Endometrial microvascular endothelial cells (primary cell): ENCODE results near the gene ANKRD27. TPM values are rescaled to one million over a fixed set of nuclear protein-coding genes. Genes with fewer than 3 reads are reported as not detected.
"Not testable (repeated sequence)": the region's sequence is repeated elsewhere in the genome, so short reads cannot be mapped to it uniquely, and the experiment has no call there.

Experiments used
- in situ Hi-C: cut with HindIII; loops from 2 replicates; pipeline ENCODE4 v1.10.0; 2017; ENCODE audit warnings: low sequenced_read_pairs, low pct_unique_long_range_greater_than_20kb; ENCODE audit errors: inconsistent ontology term
- total RNA-seq: library from RNA; depleted of rRNA; stranded (reverse); fragments of >200 nt; gene quantifications from one replicate; pipeline ENCODE4 v1.2.3, GENCODE V29; 2015; ENCODE audit errors: inconsistent ontology term

Gene ANKRD27
- total RNA-seq, 1 donor from 2014 or later, result 34.8 TPM

DNA sequence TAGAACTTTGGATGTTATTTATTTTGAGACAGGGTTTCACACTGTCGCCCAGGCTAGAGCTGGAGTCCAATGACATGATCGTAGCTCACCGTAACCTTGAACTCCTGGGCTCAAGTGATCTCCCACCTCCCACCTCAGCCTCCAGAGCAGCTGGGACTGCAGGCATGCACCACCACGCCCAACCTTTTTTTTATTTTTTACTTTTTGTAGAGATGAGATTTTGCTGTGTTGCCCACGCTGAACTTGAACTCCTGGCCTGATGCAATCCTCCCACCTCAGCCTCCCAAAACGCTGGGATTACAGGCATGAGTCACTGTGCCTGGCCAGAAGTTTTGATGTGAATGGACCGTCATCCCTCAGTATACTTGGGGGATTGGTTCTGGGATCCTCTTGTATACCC lies 13.7 kb downstream of the ANKRD27 start:
- in situ Hi-C loops, result no loop called here

DNA sequence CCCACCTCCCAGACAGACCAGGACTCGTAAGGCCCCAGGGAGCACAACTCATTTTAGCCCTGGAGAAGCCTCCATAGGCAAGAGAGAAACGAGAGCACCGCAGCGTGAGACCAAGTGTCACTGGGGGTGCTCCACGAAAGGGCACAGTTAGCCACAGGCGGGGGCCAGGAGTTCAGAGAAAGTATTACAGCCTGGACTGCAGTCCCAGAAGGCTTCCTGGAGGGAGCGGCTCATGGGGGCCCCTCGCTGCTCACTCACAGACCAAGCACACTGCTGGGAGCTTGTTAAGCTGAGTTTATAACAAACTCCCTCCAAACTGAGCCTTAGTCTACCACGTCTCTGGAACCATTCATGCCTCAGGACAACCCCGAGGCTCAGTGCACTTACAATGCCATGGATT lies 16.5 kb downstream of the ANKRD27 start:
- in situ Hi-C loops, result no loop called here

DNA sequence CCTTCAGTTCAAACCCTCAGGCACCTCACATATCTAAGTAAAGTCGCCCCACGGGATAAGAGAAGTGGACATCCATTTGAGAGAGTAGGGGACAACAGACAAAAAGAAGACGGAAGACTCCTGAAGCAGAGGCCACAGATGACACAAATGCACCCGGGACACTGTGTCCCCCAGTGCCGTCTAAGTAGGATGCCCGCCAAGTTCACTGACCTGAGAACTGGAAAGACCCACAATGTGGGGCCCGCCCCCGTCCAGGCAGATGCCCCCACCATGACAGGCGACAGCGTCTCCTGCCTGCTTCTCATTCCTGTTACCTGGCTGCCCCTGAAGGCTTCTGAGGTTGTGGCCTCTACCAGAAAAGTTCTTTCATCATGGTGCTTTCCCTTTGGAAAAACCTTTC lies 16.9 kb downstream of the ANKRD27 start:
- in situ Hi-C loops, result no loop called here

DNA sequence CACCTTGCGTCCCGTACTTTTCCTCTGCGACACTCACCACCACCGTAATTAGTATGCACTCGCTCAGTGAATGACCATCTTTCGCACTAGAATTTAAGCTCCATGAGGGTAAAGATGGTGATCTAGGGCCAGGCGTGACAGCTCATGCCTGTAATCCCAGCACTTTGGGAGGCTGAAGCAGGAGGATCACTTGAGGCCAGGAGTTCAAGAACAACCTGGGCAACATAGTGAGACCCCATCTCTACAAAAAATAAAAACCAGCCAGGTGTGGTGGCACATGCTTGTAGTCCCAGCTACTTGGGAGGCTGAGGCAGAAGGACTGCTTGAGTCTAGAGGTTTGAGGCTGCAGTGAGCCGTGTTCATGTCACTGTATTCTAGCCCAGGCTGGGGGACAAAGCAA lies 18.6 kb downstream of the ANKRD27 start:
- in situ Hi-C loops, result not testable (repeated sequence)

DNA sequence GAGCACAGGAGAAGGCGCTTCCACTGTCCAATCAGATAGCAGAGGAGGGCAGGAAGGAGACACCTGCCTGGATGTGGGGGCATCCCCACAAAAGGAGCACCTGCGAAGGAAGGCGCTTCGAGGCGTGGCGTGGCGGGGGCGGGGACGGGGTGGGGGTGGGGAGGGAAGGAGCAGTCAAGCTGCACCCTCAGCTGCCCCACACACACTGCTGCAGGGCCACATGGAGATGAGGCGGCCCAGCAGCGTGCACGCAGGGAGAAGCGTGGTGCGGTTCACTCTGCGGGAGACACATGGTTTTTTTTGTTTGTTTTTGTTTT lies 21.4 kb downstream of the ANKRD27 start:
- in situ Hi-C loops, result no loop called here

DNA sequence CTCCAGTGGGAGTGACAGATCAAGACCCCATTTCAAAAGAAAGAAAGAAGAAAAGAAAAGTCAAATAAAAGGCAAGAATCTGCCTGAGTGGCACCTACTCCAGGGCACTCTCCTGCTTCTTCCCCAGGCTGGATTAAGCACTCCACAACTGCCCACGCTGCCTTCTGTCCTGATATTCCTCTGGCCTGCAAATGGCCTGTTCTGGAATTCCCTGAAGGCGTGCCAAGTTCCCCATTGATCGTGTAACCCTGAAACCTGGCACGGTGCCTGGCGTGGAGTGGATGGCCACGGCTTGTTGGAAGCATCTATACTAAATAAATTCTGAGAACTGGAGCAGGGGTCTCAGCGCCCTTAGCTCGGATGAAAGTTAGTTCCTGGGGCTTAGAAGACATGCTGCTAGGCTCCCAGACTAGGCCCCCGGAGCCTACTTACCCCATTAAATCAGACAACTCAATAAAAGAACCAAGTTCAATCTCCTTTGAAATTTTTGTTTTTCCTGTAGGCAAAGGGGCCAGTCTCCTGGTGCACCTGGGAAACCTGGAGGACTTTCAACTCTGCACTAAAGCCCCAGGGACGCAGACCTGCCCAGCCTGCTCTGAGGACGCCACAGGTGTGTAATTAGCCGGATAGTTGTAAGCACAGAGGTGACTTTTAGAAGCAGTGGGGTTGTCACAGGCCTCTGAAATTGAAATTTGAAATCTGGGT lies 21.9 kb downstream of the ANKRD27 start:
- in situ Hi-C loops, result no loop called here

DNA sequence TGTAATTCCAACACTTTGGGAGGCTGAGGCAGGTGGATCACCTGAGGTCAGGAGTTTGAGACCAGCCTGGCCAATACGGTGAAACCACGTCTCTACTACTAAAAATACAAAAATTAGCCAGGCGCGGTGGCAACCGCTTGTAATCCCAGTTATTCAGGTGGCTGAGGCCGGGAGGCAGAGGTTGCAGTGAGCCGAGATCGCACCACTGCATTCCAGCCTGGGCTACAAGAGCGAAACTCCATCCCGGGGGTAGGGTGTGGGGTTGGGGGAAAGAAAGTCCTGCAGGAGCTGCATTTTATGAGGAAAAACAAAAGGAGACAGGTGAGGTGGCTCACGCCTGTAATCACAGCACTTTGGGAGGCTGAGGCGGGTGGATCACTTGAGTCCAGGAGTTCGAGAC lies 22.6 kb downstream of the ANKRD27 start:
- in situ Hi-C loops, result not testable (repeated sequence)

DNA sequence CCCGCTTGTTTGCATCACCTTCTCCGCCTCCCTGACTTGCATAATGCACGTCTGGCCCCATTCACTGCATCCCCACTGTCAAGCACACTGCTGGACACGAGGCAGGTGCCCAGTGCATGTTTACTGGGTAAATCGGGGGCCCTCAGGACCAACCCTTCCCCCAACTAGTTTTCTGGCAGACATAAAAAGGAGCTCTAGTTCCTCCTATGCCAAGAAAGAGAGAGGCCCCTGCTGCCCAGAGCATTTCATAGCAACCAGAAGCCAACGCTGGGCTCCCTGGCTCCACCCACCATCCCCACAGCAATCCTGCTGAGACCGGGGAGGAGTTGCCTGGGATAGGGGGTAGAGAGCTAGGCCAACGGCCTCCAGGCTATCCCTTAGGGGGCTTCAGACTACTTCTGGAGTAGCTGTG lies 23.2 kb downstream of the ANKRD27 start:
- in situ Hi-C loops, result no loop called here

DNA sequence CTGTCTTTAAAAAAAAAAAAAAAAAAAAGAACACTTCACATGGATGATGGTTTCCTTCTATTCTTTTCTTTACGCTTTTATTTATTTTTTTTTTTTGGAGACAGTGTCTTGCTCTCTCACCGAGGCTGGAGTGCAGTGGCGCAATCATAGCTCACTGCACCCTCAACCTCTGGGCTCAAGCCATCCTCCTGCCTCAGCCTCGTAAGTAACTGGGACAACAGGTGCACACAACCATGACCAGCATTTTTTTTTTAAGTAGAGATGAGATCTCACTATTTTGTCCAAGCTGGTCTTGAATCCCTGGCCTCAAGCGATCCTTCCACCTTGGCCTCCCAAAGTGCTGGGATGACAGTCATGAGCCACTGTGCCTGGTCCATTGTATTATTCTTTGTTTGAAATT lies 24.3 kb downstream of the ANKRD27 start:
- in situ Hi-C loops, result no loop called here

DNA sequence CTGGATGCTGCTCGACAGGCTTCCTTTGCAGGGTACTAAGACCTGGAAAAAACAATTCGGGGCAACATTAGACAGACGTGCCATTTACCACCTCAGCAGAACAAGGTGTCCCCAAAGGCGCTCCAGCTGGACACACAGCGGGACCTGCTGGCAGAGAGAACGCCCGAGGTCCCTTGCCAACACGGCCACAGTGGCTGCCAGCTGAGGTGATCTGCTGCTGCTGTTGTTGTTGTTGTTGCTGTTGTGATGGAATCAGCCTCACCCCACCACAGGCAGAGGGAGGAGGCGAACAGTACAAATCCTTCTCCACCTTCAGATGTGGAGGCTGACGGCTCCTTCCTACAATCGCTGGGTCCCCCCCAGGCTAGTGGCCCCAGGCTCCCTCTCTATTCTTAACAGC lies 25.2 kb downstream of the ANKRD27 start:
- in situ Hi-C loops, result no loop called here

DNA sequence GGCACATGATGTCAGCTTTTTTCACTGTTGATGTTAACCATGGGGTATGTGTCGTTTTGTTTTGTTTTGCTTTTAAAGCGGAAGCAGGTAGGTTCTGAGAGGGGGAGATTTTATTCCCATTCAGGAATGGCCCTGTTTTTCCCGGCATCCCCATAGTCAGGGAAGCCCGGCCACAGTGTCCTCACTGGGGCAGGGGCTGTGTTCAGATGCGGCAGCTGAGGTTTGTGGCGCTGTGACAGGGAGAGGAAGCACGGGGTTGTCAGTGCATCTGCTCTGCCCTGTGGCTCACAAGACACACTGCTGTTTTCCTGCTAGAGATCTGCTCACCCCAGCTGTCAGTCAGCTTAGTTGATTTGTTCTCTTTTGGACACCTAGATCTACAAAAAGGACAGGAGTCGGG lies 27.6 kb downstream of the ANKRD27 start:
- in situ Hi-C loops, result no loop called here

DNA sequence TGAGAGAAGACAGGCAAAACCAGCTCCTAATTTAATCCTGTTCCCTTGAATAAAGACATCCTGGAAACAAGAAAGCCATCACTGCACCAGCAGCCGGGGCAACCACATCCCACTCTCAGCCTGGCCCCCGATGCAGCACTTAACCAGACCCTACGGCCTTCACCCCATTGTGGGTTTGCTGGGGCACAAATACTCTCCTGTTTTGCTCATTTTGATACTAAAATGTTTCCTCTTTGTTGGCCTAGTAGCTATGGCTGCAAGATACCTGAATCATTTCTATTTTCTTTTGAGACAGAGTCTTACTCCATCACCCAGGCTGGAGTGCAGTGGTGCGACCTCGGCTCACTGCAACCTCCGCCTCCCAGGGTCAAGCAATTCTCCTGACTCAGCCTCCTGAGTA lies 28.4 kb downstream of the ANKRD27 start:
- in situ Hi-C loops, result no loop called here

DNA sequence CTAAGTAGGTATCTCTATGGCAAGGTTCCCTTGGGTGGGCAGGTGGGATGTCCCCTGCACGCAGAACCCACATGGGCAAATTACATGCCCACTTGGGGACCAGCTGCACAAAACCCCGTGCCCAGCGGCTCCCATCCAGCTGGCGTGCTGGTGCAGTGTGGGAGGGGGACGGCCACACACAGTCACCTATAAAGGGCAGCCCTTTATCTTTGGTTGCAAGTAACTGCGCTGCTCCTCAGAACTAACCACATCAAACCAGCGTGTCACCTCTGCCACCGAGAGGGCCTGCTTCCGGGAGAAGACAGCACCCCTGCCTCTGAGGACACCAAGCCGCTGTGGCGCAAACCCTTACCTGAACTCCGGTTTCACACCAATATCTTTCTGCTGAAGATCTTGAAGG lies 32.2 kb downstream of the ANKRD27 start:
- in situ Hi-C loops, result no loop called here

DNA sequence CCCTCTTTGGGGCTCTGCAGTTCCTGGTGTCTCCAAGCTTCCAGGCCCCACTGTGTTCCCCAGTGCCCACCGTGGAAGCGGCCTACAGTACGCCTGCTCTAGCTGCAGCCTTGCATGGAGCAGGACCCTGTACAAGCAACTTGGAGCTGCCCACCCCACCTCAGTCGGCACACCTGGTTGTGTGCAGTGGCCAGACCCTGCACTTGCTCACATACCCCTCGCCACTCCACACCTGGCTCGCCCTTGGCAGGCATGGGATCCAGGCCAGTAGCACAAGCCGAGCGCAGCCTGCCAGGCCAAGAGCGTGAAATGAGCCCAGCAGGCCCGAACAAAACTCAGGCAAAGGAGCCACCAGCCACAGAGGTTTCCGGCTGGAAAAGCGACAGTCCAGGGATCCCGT lies 36.4 kb downstream of the ANKRD27 start:
- in situ Hi-C loops, result no loop called here

DNA sequence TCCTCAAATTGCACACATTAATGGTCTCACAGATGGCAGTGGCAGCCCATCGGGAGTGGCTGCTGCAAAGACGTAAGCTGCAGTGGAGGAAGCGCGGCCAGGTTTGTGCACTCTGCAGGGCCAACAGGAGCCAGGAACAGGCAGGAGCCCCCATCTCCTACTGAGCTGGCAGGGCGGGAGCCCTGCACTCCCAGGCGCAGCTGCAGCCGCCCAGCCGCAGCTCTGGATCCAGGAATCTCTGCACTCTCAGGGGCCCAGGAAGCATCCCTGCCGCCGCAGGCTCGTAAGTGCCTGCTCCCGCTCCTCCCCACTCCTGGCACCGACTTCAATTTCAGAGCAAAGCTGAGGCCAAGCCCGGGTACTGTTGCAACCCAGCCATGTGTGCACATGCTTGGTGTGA lies 37.5 kb downstream of the ANKRD27 start:
- in situ Hi-C loops, result no loop called here

DNA sequence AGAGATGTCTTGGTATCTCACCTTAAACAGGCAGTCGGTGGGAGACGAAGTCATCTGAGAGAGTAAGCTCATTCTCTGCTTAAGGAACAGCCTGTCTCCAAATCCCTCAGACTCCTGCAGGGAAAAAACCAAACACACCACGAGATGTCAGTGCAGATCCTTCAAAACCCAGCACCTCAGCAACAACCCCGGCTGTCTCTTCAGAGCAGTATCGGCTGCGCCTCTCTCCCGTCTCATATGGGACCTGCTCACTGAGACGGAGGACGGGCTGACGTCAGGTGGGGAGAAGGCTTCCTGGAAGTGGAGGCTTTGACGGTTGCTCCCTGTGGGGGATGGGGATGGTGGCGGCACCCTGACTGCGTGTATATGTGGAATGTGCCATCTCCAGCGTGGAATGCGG lies 43.6 kb downstream of the ANKRD27 start:
- in situ Hi-C loops, result no loop called here

DNA sequence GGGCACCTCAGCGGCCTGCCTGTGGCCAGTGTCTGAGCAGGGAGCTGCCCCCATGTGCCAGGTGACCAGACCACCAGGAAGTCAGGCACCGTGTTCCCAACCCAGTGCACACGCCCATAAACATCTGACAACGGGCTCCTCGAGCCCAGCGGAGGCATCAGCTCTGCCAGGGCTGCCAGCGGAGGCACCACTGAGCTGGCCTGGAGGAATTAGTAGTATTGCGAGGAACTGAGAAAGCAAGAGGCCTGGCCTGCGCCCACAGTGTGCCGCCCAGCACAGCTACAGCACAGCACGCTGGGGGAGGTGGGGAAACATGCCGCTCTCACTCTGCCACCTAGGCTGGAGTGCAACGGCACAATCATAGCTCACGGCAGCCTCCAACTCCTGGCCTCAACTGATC lies 44.6 kb downstream of the ANKRD27 start:
- in situ Hi-C loops, result no loop called here

DNA sequence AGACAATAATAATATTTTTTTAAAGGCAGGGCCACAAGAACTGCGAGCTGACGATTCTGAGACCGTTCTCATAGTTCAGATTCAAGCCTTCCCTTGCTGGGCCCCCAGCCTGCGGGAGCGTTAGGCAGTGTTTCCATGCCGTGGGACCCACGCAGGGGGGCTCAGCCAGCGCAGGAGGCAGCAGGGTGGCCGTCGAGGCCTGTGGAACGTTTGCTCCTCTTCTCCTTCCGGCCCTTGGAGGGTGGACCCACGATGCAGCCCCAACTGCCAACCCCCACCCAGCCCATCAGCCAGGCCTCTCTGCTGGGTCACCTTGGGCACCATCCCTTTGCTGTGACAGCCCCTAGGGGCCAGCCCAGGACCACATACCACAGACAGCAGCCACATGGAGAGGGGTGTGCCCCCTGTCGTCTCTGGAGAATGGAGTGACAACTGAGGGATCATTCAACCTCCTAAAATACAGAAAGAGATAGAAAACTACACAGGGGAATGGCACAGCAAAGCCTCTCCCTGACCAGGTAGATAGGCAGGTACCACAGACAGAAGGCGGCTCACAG lies 47.2 kb downstream of the ANKRD27 start:
- in situ Hi-C loops, result no loop called here

DNA sequence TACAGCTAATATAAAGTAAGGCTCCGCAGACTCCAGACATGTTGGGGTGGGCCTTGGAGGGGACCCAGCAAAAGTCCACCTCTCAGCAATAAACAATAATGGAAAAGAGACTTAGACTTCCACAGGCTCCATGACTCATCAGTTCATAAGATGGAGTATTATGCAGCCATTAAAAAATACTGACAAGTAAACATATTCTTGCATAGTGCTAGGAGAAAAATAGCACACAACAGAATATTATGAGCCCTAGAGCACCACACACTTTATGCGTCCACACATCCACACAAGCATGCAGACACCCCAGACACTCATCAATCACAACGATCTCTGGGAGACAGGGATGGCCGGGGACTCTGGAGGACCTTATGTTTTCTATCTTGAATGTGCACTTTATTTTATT lies 48.0 kb downstream of the ANKRD27 start:
- in situ Hi-C loops, result no loop called here

DNA sequence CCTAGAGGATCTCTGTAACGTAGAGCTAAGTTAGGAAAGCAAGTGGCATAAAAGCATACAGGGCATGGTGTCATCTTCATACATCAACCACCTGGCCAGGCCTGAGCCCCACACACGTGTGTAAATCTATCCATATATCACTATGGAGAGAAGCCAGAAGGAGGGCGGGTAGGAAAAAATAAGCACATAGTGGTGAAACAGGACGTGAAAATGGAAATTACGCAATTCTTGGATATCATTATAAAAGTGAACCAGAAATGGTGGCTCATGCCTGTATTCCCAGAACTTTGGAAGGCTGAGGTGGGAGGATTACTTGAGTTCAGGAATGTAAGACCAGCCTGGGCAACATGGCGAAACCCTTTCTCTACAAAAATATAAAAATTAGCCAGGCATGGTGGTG lies 50.6 kb downstream of the ANKRD27 start:
- in situ Hi-C loops, result no loop called here

DNA sequence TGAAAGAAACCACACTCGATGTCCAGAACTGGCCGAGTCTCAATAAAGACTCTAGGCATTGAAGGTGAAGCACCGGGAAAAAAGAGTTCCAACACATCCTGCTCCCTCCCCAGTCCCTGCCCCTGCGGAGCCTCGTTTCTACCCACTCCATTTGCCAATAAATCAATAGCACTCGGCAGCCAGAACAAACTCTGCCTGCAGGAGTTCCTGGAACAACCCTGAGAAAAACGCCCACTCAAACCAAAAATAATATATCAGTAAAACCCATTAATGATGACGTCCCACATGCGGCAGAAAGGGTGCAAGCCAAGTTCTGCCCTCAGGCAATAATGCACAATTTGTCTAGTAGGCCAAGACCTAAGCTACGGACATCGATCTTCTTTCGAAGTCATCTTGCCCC lies 53.0 kb downstream of the ANKRD27 start:
- in situ Hi-C loops, result no loop called here
